ENCODE measurements around the gene SYT15. TPM values are rescaled to one million over a fixed set of nuclear protein-coding genes. Genes with fewer than 3 reads are reported as not detected.

The SYT15 gene
- total and polyA plus RNA-seq, 10 of the 15 experiments (the other 5 are each of a cell fraction or from before 2014, with no cell fraction given), result 0.03 to 0.67 (median 0.15) TPM

DNA sequence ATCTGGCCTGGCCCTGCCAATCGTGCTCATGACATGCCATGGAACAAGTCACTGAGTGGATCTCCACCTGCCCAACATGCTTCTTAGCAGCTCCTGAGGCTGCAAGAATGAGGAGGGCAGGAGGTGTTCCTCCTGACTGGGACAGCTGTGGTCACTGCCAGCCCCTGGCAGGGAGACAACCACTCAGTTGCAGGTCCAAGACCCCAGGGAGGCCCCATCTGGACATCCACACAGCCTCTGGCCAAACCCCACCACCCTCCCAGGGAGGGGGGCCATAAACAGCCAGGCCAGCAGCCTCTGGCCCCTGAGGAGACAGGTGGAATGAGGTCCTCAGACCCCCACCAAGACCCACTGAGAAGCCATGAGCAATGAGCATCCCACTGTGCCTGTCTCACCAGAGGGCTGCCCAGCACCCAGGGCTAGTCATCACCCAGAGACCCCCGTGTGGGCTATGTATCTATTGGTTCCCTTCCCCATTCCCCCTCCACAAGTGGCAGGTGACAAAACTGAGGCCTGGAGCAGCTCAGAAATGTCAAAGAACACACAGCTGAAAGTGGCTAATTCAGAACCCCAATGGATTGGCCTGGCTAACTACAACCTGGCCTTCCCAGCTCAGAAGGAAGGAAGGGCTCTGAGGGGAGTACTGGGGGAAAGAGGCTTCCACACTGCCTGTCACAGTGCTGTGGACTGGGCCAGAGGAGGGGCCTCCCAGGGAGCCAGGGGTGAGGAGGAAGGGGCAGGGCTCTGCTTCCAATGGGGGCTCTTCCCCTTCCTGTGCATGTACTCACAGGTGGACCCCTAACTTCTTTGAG is 25.5 kb upstream of the SYT15 start (continued):
- TF ChIP-seq TAF1 (IDR thresholded peaks at IDR 0.05; ENCODE audit: borderline replicate concordance, low read depth, low read length) (no peak), SREBF1 (IDR thresholded peaks at IDR 0.05; ENCODE audit: low read length) (no peak), CREM (IDR thresholded peaks at IDR 0.05; ENCODE audit: low read depth) (no peak)
- TF ChIP-seq, protein P1, sequence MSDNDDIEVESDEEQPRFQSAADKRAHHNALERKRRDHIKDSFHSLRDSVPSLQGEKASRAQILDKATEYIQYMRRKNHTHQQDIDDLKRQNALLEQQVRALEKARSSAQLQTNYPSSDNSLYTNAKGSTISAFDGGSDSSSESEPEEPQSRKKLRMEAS (IDR thresholded peaks at IDR 0.05; ENCODE audit: low read depth, low read length), result no peak
- TF ChIP-seq, protein P2, sequence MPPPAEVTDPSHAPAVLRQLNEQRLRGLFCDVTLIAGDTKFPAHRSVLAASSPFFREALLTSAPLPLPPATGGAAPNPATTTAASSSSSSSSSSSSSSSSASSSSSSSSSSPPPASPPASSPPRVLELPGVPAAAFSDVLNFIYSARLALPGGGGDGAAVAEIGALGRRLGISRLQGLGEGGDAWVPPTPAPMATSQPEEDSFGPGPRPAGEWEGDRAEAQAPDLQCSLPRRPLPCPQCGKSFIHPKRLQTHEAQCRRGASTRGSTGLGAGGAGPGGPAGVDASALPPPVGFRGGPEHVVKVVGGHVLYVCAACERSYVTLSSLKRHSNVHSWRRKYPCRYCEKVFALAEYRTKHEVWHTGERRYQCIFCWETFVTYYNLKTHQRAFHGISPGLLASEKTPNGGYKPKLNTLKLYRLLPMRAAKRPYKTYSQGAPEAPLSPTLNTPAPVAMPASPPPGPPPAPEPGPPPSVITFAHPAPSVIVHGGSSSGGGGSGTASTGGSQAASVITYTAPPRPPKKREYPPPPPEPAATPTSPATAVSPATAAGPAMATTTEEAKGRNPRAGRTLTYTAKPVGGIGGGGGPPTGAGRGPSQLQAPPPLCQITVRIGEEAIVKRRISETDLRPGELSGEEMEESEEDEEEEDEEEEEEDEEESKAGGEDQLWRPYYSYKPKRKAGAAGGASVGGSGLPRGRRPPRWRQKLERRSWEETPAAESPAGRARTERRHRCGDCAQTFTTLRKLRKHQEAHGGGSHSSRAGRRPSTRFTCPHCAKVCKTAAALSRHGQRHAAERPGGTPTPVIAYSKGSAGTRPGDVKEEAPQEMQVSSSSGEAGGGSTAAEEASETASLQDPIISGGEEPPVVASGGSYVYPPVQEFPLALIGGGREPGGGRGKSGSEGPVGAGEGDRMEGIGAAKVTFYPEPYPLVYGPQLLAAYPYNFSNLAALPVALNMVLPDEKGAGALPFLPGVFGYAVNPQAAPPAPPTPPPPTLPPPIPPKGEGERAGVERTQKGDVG (CRISPR knock-in tag; IDR thresholded peaks at IDR 0.05), result no peak

DNA sequence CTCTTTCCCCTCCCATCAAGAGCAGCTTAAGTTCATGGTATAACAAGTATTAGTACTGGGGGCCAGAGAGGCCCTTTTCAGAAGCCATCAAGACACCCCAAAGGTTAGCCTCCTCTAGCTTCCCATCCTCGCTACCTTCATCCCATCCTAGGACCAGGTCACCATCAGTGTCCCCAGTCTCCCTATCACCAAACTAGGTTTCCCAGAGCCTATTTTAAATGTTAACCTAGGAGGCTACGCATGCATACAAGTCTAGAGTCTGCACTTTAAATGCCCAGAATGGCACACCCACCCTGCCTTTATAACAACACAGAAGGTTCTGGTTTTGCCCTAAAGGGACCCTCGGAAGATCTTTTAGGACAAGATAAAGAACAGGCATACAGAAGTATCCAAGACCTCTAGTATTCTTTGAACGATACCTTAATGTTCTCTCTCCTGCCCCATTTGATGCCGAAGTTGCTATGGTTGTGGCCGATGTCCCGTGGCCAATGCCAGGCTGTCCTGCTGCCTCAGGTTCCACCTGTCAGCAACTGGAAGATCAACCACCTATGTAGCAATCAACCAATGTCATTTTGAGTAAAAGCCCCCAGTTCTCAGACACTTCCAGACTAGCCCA is 24.7 kb upstream of the SYT15 start:
- no peaks in the 10 kb centered on the region for H3K36me3 ChIP-seq (ENCODE audit: control insufficient read depth in 2 of 2, insufficient read depth in 2 of 2, low read length in 1 of 2)
- no peak for FAIRE-seq
- H3K79me2 ChIP-seq (ENCODE audit: control insufficient read depth, insufficient read depth, low read length), result no peaks in the 10 kb centered on the region
- H3K9me3 ChIP-seq (replicated peaks; ENCODE audit: control insufficient read depth, insufficient read depth, low read length), result no peaks in the 10 kb centered on the region
- no peak overlapping the region for H3K4me3 ChIP-seq
- H3K9ac ChIP-seq (ENCODE audit: control insufficient read depth, insufficient read depth, low read length), result no peak overlapping the region
- ChIA-PET CTCF (no interaction called here), POLR2A (no interaction called here), RAD21 (ENCODE audit: unreplicated experiment) (no interaction called here), SMC1A (ENCODE audit: uncharacterized antibody, unreplicated experiment) (no interaction called here)
- no peak for DNase-seq (ENCODE audit: low read depth, low spot score)
- in situ Hi-C loops (cut with MboI), result no loop called here
- H3K4me2 ChIP-seq (ENCODE audit: control insufficient read depth, insufficient read depth), result no peak overlapping the region
- H3K4me1 ChIP-seq (ENCODE audit: control insufficient read depth, insufficient read depth, low read length), result no peaks in the 10 kb centered on the region
- no TSS peak for BruUV-seq (replicated peaks)
- peaks cover 6% of the 10 kb centered on the region in 2 experiments; a peak in 3 of 4 replicates for H3K27me3 ChIP-seq (replicated peaks in 1 of 2; ENCODE audit: control insufficient read depth in 2 of 2, insufficient read depth in 2 of 2, low read length in 1 of 2)
- ATAC-seq, result no peak
- WGBS (ENCODE audit: insufficient coverage, insufficient replicate concordance, low lambda C conversion rate, missing lambda C conversion rate), result 35% methylated on average over 7 of the region's 7 CpGs
- H4K20me1 ChIP-seq (ENCODE audit: control insufficient read depth, insufficient read depth), result peaks cover 3% of the 10 kb centered on the region; the same call in 1 of the 2 replicates
- no peak overlapping the region for H3K27ac ChIP-seq (ENCODE audit: control insufficient read depth, insufficient read depth)
- no peak overlapping the region for H2AFZ ChIP-seq (ENCODE audit: control insufficient read depth, low read depth, low read length)
- intact Hi-C loops (cut with micrococcal nuclease; ENCODE audit: unreplicated experiment), result no loop called here
- TF ChIP-seq IKZF2 (IDR thresholded peaks at IDR 0.05), result no peak
- TF ChIP-seq MYC (IDR thresholded peaks at IDR 0.05; ENCODE audit: insufficient read depth, insufficient read length, insufficient replicate concordance, low read length, severe bottlenecking), result no peak
- TF ChIP-seq, protein P3, sequence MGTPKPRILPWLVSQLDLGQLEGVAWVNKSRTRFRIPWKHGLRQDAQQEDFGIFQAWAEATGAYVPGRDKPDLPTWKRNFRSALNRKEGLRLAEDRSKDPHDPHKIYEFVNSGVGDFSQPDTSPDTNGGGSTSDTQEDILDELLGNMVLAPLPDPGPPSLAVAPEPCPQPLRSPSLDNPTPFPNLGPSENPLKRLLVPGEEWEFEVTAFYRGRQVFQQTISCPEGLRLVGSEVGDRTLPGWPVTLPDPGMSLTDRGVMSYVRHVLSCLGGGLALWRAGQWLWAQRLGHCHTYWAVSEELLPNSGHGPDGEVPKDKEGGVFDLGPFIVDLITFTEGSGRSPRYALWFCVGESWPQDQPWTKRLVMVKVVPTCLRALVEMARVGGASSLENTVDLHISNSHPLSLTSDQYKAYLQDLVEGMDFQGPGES (IDR thresholded peaks at IDR 0.05), result no peak
- TF ChIP-seq CBX3 (IDR thresholded peaks at IDR 0.05; ENCODE audit: borderline replicate concordance, low read depth), result no peak
- no peak for TF ChIP-seq ZNF274 (IDR thresholded peaks at IDR 0.05; ENCODE audit: insufficient read depth, insufficient read length)
- TF ChIP-seq, protein P4, sequence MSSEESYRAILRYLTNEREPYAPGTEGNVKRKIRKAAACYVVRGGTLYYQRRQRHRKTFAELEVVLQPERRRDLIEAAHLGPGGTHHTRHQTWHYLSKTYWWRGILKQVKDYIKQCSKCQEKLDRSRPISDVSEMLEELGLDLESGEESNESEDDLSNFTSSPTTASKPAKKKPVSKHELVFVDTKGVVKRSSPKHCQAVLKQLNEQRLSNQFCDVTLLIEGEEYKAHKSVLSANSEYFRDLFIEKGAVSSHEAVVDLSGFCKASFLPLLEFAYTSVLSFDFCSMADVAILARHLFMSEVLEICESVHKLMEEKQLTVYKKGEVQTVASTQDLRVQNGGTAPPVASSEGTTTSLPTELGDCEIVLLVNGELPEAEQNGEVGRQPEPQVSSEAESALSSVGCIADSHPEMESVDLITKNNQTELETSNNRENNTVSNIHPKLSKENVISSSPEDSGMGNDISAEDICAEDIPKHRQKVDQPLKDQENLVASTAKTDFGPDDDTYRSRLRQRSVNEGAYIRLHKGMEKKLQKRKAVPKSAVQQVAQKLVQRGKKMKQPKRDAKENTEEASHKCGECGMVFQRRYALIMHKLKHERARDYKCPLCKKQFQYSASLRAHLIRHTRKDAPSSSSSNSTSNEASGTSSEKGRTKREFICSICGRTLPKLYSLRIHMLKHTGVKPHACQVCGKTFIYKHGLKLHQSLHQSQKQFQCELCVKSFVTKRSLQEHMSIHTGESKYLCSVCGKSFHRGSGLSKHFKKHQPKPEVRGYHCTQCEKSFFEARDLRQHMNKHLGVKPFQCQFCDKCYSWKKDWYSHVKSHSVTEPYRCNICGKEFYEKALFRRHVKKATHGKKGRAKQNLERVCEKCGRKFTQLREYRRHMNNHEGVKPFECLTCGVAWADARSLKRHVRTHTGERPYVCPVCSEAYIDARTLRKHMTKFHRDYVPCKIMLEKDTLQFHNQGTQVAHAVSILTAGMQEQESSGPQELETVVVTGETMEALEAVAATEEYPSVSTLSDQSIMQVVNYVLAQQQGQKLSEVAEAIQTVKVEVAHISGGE (CRISPR knock-in tag; IDR thresholded peaks at IDR 0.05), result no peak
- TF ChIP-seq MYB (IDR thresholded peaks at IDR 0.05; ENCODE audit: borderline replicate concordance, low read depth, low read length), result no peak
- TF ChIP-seq ZNF384 (IDR thresholded peaks at IDR 0.05; ENCODE audit: borderline replicate concordance, low read depth, low read length), result no peak
